ENCODE measurements around the gene GRID1. TPM values are rescaled to one million over a fixed set of nuclear protein-coding genes. Genes with fewer than 3 reads are reported as not detected.

GRID1 gene
- total RNA-seq, 1 donor from 2014 or later: not detected

DNA sequence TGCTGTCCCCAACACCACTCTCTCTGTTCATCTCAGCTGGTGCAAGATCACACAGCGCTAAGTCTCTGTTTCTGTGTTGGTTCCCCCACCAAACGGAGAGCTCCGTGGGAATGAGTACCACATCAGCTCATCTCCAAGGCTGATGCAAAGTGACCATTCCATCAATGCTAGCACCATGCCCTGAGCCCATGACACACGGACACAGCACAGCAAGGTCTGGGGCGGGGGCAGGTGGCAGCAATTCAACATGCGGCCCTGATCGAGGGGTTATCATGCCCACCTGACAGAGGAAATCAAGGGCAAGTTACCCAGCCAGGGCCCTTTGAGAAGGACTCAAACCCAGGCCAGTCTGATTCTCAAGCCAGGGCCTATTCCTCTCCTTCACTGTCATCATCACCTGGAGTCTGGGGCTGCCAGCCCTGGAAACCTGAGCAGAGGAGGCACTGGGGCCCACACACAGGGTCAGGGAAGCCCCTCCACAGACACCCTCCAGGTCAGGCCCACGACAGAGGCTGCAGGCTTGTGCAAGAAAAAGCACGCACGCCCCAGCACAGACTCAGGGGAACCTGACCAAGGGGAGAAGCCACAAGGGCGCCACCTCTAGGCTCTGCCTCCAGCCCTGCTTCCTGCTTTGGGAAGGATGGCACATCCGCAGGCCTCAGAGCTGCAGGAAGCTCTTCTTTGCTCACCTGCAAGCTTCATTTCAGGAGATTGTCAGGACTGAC, 74.8 kb downstream of the GRID1 start:
- H3K27me3 Mint-ChIP-seq: peaks cover 9% of the 10 kb centered on the region
- H3K4me1 Mint-ChIP-seq: peaks cover 3% of the 10 kb centered on the region
- no peak overlapping the region for H3K27ac Mint-ChIP-seq
- no peaks in the 10 kb centered on the region for H3K36me3 Mint-ChIP-seq (ENCODE audit: low read depth)
- no peak for DNase-seq
- TF ChIP-seq, protein P1, sequence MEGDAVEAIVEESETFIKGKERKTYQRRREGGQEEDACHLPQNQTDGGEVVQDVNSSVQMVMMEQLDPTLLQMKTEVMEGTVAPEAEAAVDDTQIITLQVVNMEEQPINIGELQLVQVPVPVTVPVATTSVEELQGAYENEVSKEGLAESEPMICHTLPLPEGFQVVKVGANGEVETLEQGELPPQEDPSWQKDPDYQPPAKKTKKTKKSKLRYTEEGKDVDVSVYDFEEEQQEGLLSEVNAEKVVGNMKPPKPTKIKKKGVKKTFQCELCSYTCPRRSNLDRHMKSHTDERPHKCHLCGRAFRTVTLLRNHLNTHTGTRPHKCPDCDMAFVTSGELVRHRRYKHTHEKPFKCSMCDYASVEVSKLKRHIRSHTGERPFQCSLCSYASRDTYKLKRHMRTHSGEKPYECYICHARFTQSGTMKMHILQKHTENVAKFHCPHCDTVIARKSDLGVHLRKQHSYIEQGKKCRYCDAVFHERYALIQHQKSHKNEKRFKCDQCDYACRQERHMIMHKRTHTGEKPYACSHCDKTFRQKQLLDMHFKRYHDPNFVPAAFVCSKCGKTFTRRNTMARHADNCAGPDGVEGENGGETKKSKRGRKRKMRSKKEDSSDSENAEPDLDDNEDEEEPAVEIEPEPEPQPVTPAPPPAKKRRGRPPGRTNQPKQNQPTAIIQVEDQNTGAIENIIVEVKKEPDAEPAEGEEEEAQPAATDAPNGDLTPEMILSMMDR (IDR thresholded peaks at IDR 0.05): no peak
- POLR2A ChIA-PET: no interaction called here
- no peak overlapping the region for H3K4me3 Mint-ChIP-seq
- no peaks in the 10 kb centered on the region for H3K9me3 Mint-ChIP-seq
- CTCF ChIA-PET: no interaction called here
- ATAC-seq (ENCODE audit: low read depth): no peak
- intact Hi-C loops (cut with micrococcal nuclease): no loop called here

DNA sequence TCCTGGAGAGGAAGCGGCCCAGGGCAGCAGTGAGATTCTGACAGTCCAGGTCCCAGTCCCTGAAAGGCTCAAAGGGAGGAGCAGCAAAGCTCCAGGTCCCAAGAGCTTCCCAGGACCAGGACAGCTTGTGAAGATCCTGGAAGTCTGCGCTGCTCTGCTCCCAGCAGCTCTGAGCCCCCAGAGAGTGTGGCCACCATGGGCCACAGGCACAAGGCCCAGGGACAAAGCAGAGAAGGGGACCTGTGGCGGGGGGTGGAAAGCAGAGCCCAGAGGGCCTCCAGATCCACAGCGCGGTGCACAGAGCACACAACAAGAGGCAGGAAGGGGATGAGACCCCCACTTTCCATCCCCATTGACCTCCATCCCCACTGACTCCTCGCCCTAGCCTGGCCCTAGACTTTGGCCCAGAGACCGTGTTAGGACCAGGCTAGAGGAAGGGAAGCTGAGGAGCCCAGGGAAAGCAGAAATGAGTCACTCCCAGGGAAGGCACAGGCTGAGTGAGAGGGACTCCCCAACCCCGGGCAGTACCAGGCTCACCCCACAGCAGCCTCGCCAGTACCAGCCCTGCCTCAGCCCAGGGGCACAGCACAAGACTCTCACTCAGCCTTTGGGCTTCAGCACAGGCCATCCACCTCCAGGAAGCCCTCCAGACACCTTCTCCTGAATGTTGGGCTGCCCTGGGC, 75.5 kb downstream of the GRID1 start:
- ATAC-seq (ENCODE audit: low read depth): no peak
- Mint-ChIP-seq H3K27me3 (peaks cover 9% of the 10 kb centered on the region), H3K4me3 (no peak overlapping the region), H3K36me3 (ENCODE audit: low read depth) (no peaks in the 10 kb centered on the region), H3K27ac (no peak overlapping the region), H3K9me3 (no peaks in the 10 kb centered on the region), H3K4me1 (peaks cover 3% of the 10 kb centered on the region)
- TF ChIP-seq, protein P1 (IDR thresholded peaks at IDR 0.05): no peak
- CTCF ChIA-PET: no interaction called here
- POLR2A ChIA-PET: no interaction called here
- intact Hi-C loops (cut with micrococcal nuclease): no loop called here
- DNase-seq: no peak

DNA sequence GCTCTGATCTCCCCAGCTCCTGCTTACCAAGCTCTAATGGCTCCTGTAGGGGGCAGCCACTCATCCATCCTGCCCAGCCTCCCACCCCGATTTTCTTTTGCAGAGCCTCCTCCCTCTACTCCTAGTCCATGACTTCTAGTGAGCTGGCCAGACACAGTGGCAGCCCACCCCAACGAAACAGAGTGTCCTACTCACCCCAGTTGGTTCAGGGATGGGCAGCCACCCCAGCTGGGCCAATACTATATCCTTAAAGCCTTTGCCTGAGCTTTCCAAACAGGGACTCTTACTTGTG, 77.1 kb downstream of the GRID1 start:
- intact Hi-C loops (cut with micrococcal nuclease): no loop called here
- H3K27me3 Mint-ChIP-seq: peaks cover 9% of the 10 kb centered on the region
- H3K4me1 Mint-ChIP-seq: peaks cover 3% of the 10 kb centered on the region
- no peak overlapping the region for H3K27ac Mint-ChIP-seq
- ATAC-seq (ENCODE audit: low read depth): no peak
- no peaks in the 10 kb centered on the region for H3K9me3 Mint-ChIP-seq
- no peak overlapping the region for H3K4me3 Mint-ChIP-seq
- TF ChIP-seq, protein P1 (IDR thresholded peaks at IDR 0.05): no peak
- ChIA-PET POLR2A (no interaction called here), CTCF (no interaction called here)
- DNase-seq: no peak
- no peaks in the 10 kb centered on the region for H3K36me3 Mint-ChIP-seq (ENCODE audit: low read depth)

DNA sequence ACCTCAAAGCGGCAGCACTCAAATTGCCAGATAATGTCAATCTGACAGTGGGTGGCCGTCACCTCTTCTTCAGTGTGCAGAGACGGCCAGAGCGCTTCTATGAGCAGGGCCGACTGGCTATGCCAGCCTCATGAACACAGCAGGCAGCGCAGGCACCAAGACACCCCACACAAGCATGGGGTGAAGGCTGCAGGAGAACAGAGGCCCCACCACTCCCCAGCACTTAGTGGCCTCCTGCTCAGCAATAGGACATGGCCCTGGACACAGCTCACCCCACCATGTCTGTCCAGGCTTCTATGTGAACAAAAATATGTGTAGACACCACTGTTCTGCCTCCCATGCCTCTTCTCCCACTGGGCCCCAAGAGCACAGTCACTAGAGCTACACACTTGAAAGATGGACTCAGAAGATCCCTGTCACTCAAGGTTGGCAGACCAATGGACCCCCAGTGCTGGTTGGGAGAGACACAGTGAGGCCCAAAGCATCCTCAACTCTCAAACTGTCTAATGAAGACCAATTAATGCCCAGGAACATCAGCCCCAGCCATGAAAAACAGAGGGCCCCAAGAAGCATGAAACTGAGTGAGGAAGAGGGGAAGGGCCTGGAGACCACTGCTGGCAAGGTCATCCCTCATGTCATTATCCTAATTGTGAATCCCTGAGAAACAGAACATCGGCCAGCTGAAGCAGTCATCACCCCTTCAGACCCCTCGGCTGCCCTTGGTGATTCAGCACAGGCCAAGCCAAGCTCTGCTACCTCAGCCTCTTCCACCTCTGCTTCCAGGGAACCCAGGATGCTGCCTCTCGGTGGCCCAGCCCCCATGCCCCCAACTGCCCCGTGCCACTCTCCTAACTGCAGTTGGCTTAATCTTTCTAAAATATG, 77.7 kb downstream of the GRID1 start:
- no peaks in the 10 kb centered on the region for H3K36me3 Mint-ChIP-seq (ENCODE audit: low read depth)
- no peak overlapping the region for H3K27ac Mint-ChIP-seq
- ATAC-seq (ENCODE audit: low read depth) (no peak), DNase-seq (no peak)
- intact Hi-C loops (cut with micrococcal nuclease): no loop called here
- POLR2A ChIA-PET: no interaction called here
- H3K4me3 Mint-ChIP-seq: no peak overlapping the region
- peaks cover 3% of the 10 kb centered on the region for H3K4me1 Mint-ChIP-seq
- peaks cover 3% of the 10 kb centered on the region for H3K27me3 Mint-ChIP-seq
- TF ChIP-seq, protein P1 (IDR thresholded peaks at IDR 0.05): no peak
- CTCF ChIA-PET: no interaction called here
- no peaks in the 10 kb centered on the region for H3K9me3 Mint-ChIP-seq

DNA sequence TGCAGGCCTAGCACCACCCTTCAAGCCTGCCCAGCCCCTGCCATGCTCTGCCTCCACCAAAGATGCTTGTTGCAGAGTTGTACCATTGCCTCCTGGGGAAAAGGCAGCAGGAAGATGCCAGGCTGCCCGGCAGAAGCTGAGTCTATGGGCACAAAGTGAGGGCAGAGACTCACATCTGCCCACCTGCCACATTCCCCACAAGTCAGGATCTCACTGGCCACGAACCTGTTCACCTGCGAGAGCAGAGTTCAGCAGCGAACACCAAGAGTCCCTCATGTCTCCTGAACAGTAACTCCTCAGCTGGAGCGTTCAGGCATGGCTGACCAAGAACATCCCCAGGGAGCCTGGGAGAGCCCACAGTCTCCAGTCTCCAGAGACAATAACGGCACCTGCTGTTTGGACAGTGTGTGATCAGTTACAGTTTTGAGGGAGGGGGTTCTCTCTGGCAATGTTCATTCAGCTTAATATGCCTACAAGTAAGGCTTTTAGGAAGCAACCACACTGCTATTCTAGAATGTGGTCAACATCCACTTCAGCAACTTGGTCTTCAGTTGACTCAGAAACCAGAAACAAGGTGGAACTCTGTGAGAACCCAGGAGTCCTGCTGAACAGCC, 78.5 kb downstream of the GRID1 start:
- Mint-ChIP-seq H3K27ac (no peak overlapping the region), H3K36me3 (ENCODE audit: low read depth) (no peaks in the 10 kb centered on the region), H3K9me3 (no peaks in the 10 kb centered on the region), H3K4me1 (peaks cover 3% of the 10 kb centered on the region), H3K4me3 (no peak overlapping the region), H3K27me3 (peaks cover 3% of the 10 kb centered on the region)
- intact Hi-C loops (cut with micrococcal nuclease): no loop called here
- TF ChIP-seq, protein P1 (IDR thresholded peaks at IDR 0.05): no peak
- ATAC-seq (ENCODE audit: low read depth) (no peak), DNase-seq (no peak)
- ChIA-PET CTCF (no interaction called here), POLR2A (no interaction called here)

All from activated B cell treated with CpG ODN at 0.5 μM for 24 hours (primary cell).